GM18870 (cell line): ENCODE data around the gene PLCB1.
"Not testable (repeated sequence)": the region's sequence is repeated elsewhere in the genome, so short reads cannot be mapped to it uniquely, and the experiment has no call there.

Experiments used
- ATAC-seq: cut with Tn5 transposase; IDR thresholded peaks from one replicate; pipeline ENCODE4 v1.9.1; 2021; ENCODE audit warnings: moderate library complexity; ENCODE audit not compliant: unreplicated experiment

The PLCB1 gene

GRCh38 chr20:8363970-8364733 is 232.1 kb downstream of the PLCB1 start:
- no peak for ATAC-seq

- no peak for ATAC-seq
These were observed 232.6 kb downstream of the PLCB1 start for GRCh38 chr20:8364734-8365078.

GRCh38 chr20:8365634-8366033 is 233.6 kb downstream of the PLCB1 start:
- ATAC-seq: no peak

GRCh38 chr20:8366303-8366923 is 234.3 kb downstream of the PLCB1 start:
- no peak for ATAC-seq

GRCh38 chr20:8367689-8368088 is 235.6 kb downstream of the PLCB1 start:
- no peak for ATAC-seq

- no peak for ATAC-seq
These were observed 236.6 kb downstream of the PLCB1 start for GRCh38 chr20:8368670-8369069.

GRCh38 chr20:8369311-8369710 is 237.2 kb downstream of the PLCB1 start:
- no peak for ATAC-seq

- ATAC-seq: no peak
These were observed 238.7 kb downstream of the PLCB1 start for GRCh38 chr20:8370774-8371173.

GRCh38 chr20:8372824-8373380 is 240.8 kb downstream of the PLCB1 start:
- ATAC-seq: no peak

- no peak for ATAC-seq
These were observed 241.5 kb downstream of the PLCB1 start for GRCh38 chr20:8373579-8373978.

- ATAC-seq: no peak
These were observed 243.8 kb downstream of the PLCB1 start for GRCh38 chr20:8375898-8376297.

GRCh38 chr20:8376940-8377339 is 244.9 kb downstream of the PLCB1 start:
- no peak for ATAC-seq

- not testable (repeated sequence) for ATAC-seq
These were observed 247.1 kb downstream of the PLCB1 start for GRCh38 chr20:8379125-8379524.

GRCh38 chr20:8385247-8385646 is 253.2 kb downstream of the PLCB1 start:
- no peak for ATAC-seq

- no peak for ATAC-seq
These were observed 254.9 kb downstream of the PLCB1 start for GRCh38 chr20:8386991-8387390.

GRCh38 chr20:8388141-8388540 is 256.1 kb downstream of the PLCB1 start:
- ATAC-seq: no peak

- ATAC-seq: no peak
These were observed 256.6 kb downstream of the PLCB1 start for GRCh38 chr20:8388707-8389106.

GRCh38 chr20:8389381-8390036 is 257.4 kb downstream of the PLCB1 start:
- no peak for ATAC-seq

- ATAC-seq: no peak
These were observed 258.0 kb downstream of the PLCB1 start for GRCh38 chr20:8390037-8390433.

GRCh38 chr20:8390500-8390899 is 258.4 kb downstream of the PLCB1 start:
- no peak for ATAC-seq

GRCh38 chr20:8393381-8393780 is 261.3 kb downstream of the PLCB1 start:
- no peak for ATAC-seq
